Upper lobe of left lung (tissue), 4 donors: Measurements from ENCODE around the gene LTBP2.

Source experiments
- EP300 ChIP-seq, 4 donors: sonication (generic); formaldehyde crosslinking; IDR thresholded peaks; one replicate each; pipeline ENCODE4 v1.5.1; 2017; ENCODE audit warnings: antibody characterized with exemption in 4 of 4, control low read depth in 2 of 4
- POLR2A ChIP-seq, 4 donors: fragments of 450-650 bp; IDR thresholded peaks; one replicate each; pipeline ENCODE4 v1.5.1; 2016 to 2017; ENCODE audit warnings: antibody characterized with exemption in 4 of 4, mild to moderate bottlenecking in 2 of 4
- POLR2AphosphoS5 ChIP-seq, 2 donors: sonication (generic); formaldehyde crosslinking; IDR thresholded peaks; one replicate each; pipeline ENCODE4 v1.5.1; 2017; ENCODE audit warnings: antibody characterized with exemption in 2 of 2
- TF ChIP-seq, protein P1 (sequence below), 6 experiments: fragments of 450-650 bp in 4 of 6; fragments of 200-600 bp in 2 of 6; sonication (generic) in 2 of 6; IDR thresholded peaks; one replicate each; pipeline ENCODE4 v1.5.1; 2016 to 2019; ENCODE audit warnings: antibody characterized with exemption in 6 of 6

- TF ChIP-seq, protein P1, sequence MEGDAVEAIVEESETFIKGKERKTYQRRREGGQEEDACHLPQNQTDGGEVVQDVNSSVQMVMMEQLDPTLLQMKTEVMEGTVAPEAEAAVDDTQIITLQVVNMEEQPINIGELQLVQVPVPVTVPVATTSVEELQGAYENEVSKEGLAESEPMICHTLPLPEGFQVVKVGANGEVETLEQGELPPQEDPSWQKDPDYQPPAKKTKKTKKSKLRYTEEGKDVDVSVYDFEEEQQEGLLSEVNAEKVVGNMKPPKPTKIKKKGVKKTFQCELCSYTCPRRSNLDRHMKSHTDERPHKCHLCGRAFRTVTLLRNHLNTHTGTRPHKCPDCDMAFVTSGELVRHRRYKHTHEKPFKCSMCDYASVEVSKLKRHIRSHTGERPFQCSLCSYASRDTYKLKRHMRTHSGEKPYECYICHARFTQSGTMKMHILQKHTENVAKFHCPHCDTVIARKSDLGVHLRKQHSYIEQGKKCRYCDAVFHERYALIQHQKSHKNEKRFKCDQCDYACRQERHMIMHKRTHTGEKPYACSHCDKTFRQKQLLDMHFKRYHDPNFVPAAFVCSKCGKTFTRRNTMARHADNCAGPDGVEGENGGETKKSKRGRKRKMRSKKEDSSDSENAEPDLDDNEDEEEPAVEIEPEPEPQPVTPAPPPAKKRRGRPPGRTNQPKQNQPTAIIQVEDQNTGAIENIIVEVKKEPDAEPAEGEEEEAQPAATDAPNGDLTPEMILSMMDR (IDR thresholded peaks at IDR 0.05): no peak
- no peak for TF ChIP-seq POLR2AphosphoS5 (IDR thresholded peaks at IDR 0.05)
- no peak for TF ChIP-seq POLR2A (IDR thresholded peaks at IDR 0.05)
- no peak for TF ChIP-seq EP300 (IDR thresholded peaks at IDR 0.05)
Observed at GRCh38 chr14:74638066-74638465, 26.0 kb upstream of the LTBP2 start.
